Stimulated activated CD8-positive, alpha-beta memory T cell treated with anti-CD3 and anti-CD28 coated beads, Interleukin-12 subunit alpha, Interleukin-12 subunit beta, amount 100 ng/mL, for 1 hour (primary cell): ENCODE measurements around the gene SARNP.

Experiments used
- DNase-seq: peaks from one replicate; pipeline ENCODE4 v3.0.0-alpha.2; 2020; ENCODE audit warnings: low read depth

The SARNP gene

GRCh38 chr12:55707841-55708694 lies 109.5 kb downstream of the SARNP start, which contains the start of gene ITGA7:
Gene ITGA7 (minus strand): TSS chr12:55707904. CDS start chr12:55707682, 222 bp downstream.
- DNase-seq = no peak
